ENCODE results near the gene NES.

The NES gene

DNA sequence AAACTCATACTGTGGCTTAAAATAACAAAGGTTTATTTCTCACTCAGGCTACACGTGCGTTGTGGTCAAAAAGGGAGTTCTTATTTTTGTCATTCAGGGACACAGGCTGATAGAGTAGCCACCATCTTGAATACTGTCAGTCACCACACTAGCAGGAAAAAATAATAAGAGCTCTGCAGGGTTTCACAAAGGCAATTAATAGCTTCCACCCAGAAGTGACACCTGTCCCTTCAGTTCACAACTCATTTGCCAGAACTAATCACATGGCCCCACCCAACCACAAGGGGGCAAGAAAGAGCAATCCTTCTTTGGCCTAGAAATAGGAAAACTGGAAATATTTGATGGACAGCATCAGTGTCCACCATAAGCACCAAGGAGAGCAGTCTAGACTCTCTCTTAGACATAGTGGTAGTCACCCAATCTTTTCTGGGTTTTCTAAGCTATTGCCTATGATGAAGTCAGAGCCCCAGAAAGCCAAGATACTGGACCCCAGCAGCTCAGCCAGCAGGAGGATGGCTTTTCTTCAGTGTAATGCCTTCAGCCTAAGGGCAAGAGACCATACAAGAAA lies 49.8 kb downstream of the NES start:
- Histone ChIP-seq H3K9ac (no peak overlapping the region), H3K4me2 (ENCODE audit: low read length) (no peak overlapping the region), H3K27me3 (ENCODE audit: control insufficient read depth, insufficient read depth, low read length) (peaks cover 4% of the 10 kb centered on the region), H3K9me3 (ENCODE audit: control insufficient read depth, low read length) (no peaks in the 10 kb centered on the region), H3K27ac (no peak overlapping the region), H3K4me1 (peaks cover 10% of the 10 kb centered on the region), H3K36me3 (ENCODE audit: control insufficient read depth, insufficient read depth, low read length) (no peaks in the 10 kb centered on the region), H2AFZ (no peak overlapping the region), H3K79me2 (no peaks in the 10 kb centered on the region), H3K4me3 (ENCODE audit: low read depth, low read length) (no peak overlapping the region)
- TF ChIP-seq CTCF (IDR thresholded peaks at IDR 0.05), result peak; percentile 53

DNA sequence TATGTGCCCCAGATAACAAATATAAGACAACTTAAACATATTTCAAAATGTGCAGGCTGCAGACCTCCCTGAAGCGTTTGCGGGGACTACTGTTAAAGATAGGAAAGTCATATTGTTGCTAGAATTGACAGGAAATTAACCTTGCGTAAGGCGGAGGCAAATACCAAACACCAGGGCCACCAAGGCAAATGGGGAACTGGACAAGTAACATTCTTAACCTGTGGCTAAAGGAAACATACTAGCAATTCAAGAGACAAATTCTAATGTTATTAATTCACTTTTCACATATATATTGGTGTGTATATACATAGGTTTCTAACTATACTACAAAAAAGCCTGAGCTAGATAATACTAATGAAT lies 51.1 kb downstream of the NES start:
- H3K9ac ChIP-seq, result no peak overlapping the region
- H3K79me2 ChIP-seq, result no peaks in the 10 kb centered on the region
- no peak overlapping the region for H2AFZ ChIP-seq
- no peak overlapping the region for H3K4me3 ChIP-seq (ENCODE audit: low read depth, low read length)
- no peaks in the 10 kb centered on the region for H3K9me3 ChIP-seq (ENCODE audit: control insufficient read depth, low read length)
- no peak overlapping the region for H3K27ac ChIP-seq
- peaks cover 4% of the 10 kb centered on the region for H3K27me3 ChIP-seq (ENCODE audit: control insufficient read depth, insufficient read depth, low read length)
- no peaks in the 10 kb centered on the region for H3K36me3 ChIP-seq (ENCODE audit: control insufficient read depth, insufficient read depth, low read length)
- peaks cover 10% of the 10 kb centered on the region for H3K4me1 ChIP-seq
- TF ChIP-seq CTCF (IDR thresholded peaks at IDR 0.05), result no peak
- no peak overlapping the region for H3K4me2 ChIP-seq (ENCODE audit: low read length)

GRCh38 chr1:156625436-156626078 lies 51.6 kb downstream of the NES start:
- Histone ChIP-seq H3K36me3 (ENCODE audit: control insufficient read depth, insufficient read depth, low read length) (no peaks in the 10 kb centered on the region), H3K4me2 (ENCODE audit: low read length) (peak overlapping the region; percentile 56), H3K9ac (no peak overlapping the region), H3K27ac (no peak overlapping the region), H3K4me3 (ENCODE audit: low read depth, low read length) (no peak overlapping the region), H2AFZ (no peak overlapping the region), H3K4me1 (peaks cover 10% of the 10 kb centered on the region), H3K79me2 (no peaks in the 10 kb centered on the region), H3K27me3 (ENCODE audit: control insufficient read depth, insufficient read depth, low read length) (peaks cover 4% of the 10 kb centered on the region), H3K9me3 (ENCODE audit: control insufficient read depth, low read length) (no peaks in the 10 kb centered on the region)
- TF ChIP-seq CTCF (IDR thresholded peaks at IDR 0.05), result peak; percentile 58

GRCh38 chr1:156624814-156625435 lies 52.3 kb downstream of the NES start:
- H3K4me3 ChIP-seq (ENCODE audit: low read depth, low read length), result no peak overlapping the region
- peak overlapping the region; percentile 69 for H3K4me2 ChIP-seq (ENCODE audit: low read length)
- H3K27ac ChIP-seq, result no peak overlapping the region
- H3K27me3 ChIP-seq (ENCODE audit: control insufficient read depth, insufficient read depth, low read length), result peaks cover 4% of the 10 kb centered on the region
- H3K79me2 ChIP-seq, result no peaks in the 10 kb centered on the region
- no peaks in the 10 kb centered on the region for H3K9me3 ChIP-seq (ENCODE audit: control insufficient read depth, low read length)
- no peak overlapping the region for H3K9ac ChIP-seq
- peak overlapping the region; percentile 56 for H2AFZ ChIP-seq
- H3K36me3 ChIP-seq (ENCODE audit: control insufficient read depth, insufficient read depth, low read length), result no peaks in the 10 kb centered on the region
- no peak for TF ChIP-seq CTCF (IDR thresholded peaks at IDR 0.05)
- H3K4me1 ChIP-seq, result peaks cover 10% of the 10 kb centered on the region

Measured in parathyroid adenoma (tissue), 2 donors.